Inflammatory macrophage treated with lipopolysaccharide for 1 hour (primary cell): Measurements from ENCODE around the gene MYO1H.
"Not testable (repeated sequence)": the region's sequence is repeated elsewhere in the genome, so short reads cannot be mapped to it uniquely, and the experiment has no call there.

Experiments
- DNase-seq, 2 donors: peaks; one replicate each; pipeline ENCODE4 v3.0.0-alpha.2; 2020 to 2022

MYO1H gene

GRCh38 chr12:109345428-109345827 lies 2.3 kb upstream of the MYO1H start:
- DNase-seq: no peak

- no peak for DNase-seq
These were observed 780 bp upstream of the MYO1H start for GRCh38 chr12:109346920-109347319.

- no peak for DNase-seq
These were observed 4.5 kb downstream of the MYO1H start for GRCh38 chr12:109352184-109352583.

GRCh38 chr12:109356577-109356976 lies 8.9 kb downstream of the MYO1H start:
- no peak for DNase-seq

- no peak for DNase-seq
These were observed 9.3 kb downstream of the MYO1H start for GRCh38 chr12:109357032-109357431.

GRCh38 chr12:109358154-109358869 lies 10.6 kb downstream of the MYO1H start:
- DNase-seq: peak; percentile 64 to 79

GRCh38 chr12:109359131-109359690 lies 11.5 kb downstream of the MYO1H start:
- no peak for DNase-seq

GRCh38 chr12:109369831-109370230 lies 22.1 kb downstream of the MYO1H start:
- DNase-seq: peak; percentile 39 to 52

GRCh38 chr12:109377139-109377685 lies 29.5 kb downstream of the MYO1H start:
- no peak for DNase-seq

GRCh38 chr12:109378569-109378968 lies 30.9 kb downstream of the MYO1H start:
- DNase-seq: no peak

- DNase-seq: no peak
These were observed 34.3 kb downstream of the MYO1H start for GRCh38 chr12:109382031-109382430.

GRCh38 chr12:109383240-109383639 lies 35.5 kb downstream of the MYO1H start:
- no peak for DNase-seq

- DNase-seq: peak in 1 of 2 donors; percentile 73
These were observed 37.8 kb downstream of the MYO1H start for GRCh38 chr12:109385339-109386058.

- DNase-seq: no peak
These were observed 38.3 kb downstream of the MYO1H start for GRCh38 chr12:109386059-109386433.

GRCh38 chr12:109387425-109388166 lies 39.9 kb downstream of the MYO1H start:
- DNase-seq: peak in 1 of 2 donors; percentile 39

GRCh38 chr12:109388167-109388563 lies 40.5 kb downstream of the MYO1H start:
- DNase-seq: no peak

- no peak for DNase-seq
These were observed 41.4 kb downstream of the MYO1H start for GRCh38 chr12:109389146-109389545.

GRCh38 chr12:109393437-109394345 lies 46.0 kb downstream of the MYO1H start:
- peak; percentile 34 to 76 for DNase-seq

- no peak for DNase-seq
These were observed 47.2 kb downstream of the MYO1H start for GRCh38 chr12:109394891-109395290.

GRCh38 chr12:109404841-109405240 lies 57.1 kb downstream of the MYO1H start:
- DNase-seq: not testable (repeated sequence)

- DNase-seq: not testable (repeated sequence)
These were observed 58.4 kb downstream of the MYO1H start for GRCh38 chr12:109406147-109406546.
